Posterior cingulate gyrus (tissue), 11 donors: ENCODE measurements around the gene GSTA3.
"Not testable (repeated sequence)": the region's sequence is repeated elsewhere in the genome, so short reads cannot be mapped to it uniquely, and the experiment has no call there.

Source experiments
- DNase-seq, 10 donors: peaks; one replicate each; pipeline versions ENCODE4 v3.0.0 to v3.0.0-alpha.2; 2020 to 2021; ENCODE audit warnings: mixed read lengths in 3 of 10
- intact Hi-C: fragments of 100-400 bp; cut with DNase I; formaldehyde crosslinking; loops from one replicate; pipeline ENCODE4 v1.15.1; 2023

GSTA3 gene

GRCh38 chr6:52918027-52918686, 8.7 kb upstream of the GSTA3 start:
- intact Hi-C loops, DNase-seq: not testable (repeated sequence)

- DNase-seq = no peak
Measured at GRCh38 chr6:52914516-52914915, 5.0 kb upstream of the GSTA3 start.

DNA sequence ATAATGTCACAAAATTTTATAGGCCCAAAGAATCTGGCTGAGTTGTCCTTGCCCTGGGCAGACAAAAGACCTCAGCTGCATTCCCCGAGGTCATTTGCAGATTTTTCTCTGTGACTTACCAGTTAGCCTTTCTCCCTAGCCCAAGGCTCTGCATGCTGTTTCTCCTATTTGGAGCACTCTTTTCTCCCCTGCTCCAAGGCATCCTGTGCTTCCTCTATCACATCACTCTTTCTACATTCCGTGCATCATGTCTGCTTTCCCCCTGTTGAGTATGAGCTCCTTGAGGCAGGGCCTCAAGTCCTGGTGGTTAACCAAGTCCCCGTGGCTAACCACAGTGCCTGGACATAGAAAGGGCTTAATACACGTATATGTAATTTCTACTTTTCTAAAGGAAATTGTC, 593 bp upstream of the GSTA3 start:
- no peak for DNase-seq
- intact Hi-C loops = no loop called here

More at GRCh38 chr6:52914516-52914915, 5.0 kb upstream of the GSTA3 start:
- intact Hi-C loops = no loop called here

- no peak for DNase-seq
Measured at GRCh38 chr6:52909131-52909530, 367 bp downstream of the GSTA3 start.

GRCh38 chr6:52908526-52908925, 972 bp downstream of the GSTA3 start:
- intact Hi-C loops = no loop called here
- DNase-seq = no peak

More at GRCh38 chr6:52909131-52909530, 367 bp downstream of the GSTA3 start:
- intact Hi-C loops = no loop called here

DNA sequence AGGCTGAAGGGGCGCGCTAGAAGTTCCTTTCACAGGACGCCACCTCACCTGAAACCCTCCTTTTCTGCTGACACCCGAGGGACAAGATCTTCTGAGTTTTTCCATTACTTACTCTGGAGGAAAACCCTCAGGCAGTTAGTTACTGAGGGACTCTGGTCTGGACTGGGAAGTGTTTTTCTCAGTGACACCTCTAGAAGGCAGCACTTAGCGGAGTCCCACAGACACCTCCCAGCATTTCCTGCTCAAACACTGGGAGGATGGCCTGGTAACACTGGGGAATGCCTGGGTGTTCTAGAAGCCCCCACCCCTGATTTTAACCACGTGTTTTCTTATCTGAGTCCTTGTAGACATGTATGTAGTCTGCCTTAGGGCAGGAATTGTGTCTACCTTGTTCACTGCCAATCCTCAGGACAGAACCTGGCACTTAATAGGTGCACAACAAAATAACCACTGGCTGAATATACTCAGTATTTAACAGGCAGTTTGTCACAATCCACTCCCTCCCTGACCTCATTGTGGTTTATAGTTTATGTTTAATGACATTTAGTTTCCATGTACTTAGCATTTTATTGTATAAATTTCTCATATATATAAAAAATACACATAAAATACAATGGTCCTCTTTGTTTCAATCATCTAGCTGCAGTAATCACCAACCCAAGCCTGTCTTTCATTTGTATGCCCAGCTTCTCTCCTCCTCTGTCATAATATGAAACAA, 4.8 kb downstream of the GSTA3 start:
- intact Hi-C loops = no loop called here
- DNase-seq = no peak

- intact Hi-C loops = no loop called here
- no peak for DNase-seq
Measured at GRCh38 chr6:52900536-52900935, 9.0 kb downstream of the GSTA3 start.

GRCh38 chr6:52895790-52896189, 13.7 kb downstream of the GSTA3 start:
- intact Hi-C loops, DNase-seq: not testable (repeated sequence)

GRCh38 chr6:52894285-52894684, 15.2 kb downstream of the GSTA3 start:
- intact Hi-C loops = no loop called here
- DNase-seq = no peak

GRCh38 chr6:52893803-52894202, 15.7 kb downstream of the GSTA3 start:
- intact Hi-C loops = no loop called here
- DNase-seq = no peak

DNA sequence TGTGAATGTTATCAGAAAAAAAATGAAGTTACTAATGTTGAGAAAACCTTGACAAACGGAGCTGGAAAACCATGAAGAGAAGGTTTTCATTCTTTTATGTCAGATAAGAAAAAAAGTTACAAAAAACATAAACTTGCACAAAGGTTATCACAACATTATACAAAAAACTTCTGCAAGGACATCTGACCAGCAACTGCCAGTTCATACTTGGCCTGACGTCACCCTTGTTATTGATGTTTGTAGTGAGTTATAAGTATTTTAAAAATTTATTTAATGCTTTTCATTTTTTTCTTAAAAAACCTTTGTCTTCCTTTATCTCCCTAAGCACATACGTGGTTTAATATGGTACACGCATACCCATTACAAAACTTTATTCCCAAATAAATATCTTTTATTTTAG, 16.3 kb downstream of the GSTA3 start:
- intact Hi-C loops = no loop called here
- no peak for DNase-seq

GRCh38 chr6:52890018-52890417, 19.5 kb downstream of the GSTA3 start:
- intact Hi-C loops = no loop called here
- no peak for DNase-seq

DNA sequence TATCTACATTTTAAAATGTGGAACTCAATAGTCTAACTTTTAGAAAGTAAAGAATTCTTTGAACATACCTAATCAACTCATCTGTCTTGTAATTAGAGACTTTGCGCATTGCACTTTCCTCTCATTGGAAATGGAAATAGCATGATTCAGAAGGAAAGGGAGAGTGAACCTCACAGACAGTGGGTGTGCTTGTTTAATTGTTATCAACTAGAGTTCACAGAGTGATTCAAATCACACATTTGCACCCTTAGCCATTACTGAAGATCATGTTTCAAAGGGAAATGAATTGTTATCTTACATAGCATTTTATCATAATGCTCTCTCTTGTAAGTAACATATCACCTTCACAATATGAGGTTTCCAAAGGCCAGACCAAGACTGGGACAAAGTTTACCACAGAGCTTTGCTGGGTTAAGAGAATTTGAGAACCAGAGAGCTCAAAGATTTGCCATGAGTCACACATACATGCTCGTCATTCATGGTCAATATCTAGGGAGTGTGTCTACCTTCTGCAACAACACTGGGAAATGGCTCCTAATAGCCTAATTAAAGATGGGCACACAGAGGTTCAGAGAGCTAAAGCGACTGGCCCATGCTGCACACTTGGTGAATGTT, 21.5 kb downstream of the GSTA3 start:
- intact Hi-C loops = no loop called here
- DNase-seq = no peak

DNA sequence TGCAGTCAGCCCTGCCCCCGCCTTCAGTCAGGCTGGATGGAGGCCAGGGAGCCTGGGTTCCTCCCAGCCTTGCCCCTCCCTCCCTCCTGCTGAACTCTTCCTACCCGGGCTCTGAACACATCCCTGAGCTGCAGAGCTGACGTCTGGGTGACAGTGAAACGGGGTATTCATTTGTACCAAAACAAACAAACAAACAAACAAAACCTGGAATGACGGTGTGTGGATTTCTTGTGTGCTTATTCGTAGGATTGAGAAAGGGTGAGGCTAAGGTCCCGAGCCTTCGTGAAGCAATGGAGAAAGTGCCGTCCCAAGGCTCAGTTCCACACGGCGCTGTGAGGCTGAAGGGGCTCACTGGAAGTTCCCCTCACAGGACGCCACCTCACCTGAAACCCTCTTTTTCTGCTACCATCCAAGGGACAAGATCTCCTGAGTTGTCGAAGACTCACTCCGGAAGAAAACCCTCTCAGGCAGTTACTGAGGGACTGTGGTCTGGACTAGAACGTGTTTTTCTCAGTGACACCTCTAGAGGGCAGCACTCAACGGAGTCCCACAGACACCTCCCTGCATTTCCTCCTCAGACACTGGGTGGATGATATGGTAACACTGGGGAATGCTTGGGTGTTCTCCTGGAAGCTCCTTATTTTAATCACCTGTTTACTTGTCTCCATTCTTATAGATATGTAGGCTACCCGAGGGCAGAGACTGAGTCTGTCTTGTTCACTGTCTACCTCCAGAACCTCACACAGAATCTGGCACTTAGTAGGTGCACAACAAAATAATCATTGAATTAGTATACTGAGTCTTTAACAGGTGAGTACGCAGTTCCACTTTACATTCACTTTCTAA, 27.3 kb downstream of the GSTA3 start:
- intact Hi-C loops = loop anchor here (5.0 kb wide), 1 partner anchor 110 kb away; no protein-coding TSS in a partner anchor
- DNase-seq = peak in 6 of 10 donors; percentile 19 to 88 (median 59)

DNA sequence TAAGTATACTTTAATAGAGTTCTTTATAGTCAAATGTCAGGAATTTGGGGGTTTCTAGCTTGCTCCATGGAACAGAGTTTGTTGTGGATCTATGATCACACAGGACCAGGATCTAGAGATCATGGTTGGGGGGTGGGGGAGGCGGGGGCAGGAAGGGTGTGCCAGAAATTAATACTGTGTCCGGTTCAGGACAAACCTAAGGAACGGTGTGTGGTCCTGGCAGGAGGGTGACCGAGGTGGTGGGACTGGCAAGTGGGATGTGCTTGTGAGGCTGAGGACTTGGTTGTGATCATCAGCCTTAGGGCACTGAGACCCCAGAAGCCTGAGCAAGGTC, 27.9 kb downstream of the GSTA3 start:
- no peak for DNase-seq
- intact Hi-C loops = loop anchor here (5.0 kb wide), 1 partner anchor 111 kb away; no protein-coding TSS in a partner anchor

DNA sequence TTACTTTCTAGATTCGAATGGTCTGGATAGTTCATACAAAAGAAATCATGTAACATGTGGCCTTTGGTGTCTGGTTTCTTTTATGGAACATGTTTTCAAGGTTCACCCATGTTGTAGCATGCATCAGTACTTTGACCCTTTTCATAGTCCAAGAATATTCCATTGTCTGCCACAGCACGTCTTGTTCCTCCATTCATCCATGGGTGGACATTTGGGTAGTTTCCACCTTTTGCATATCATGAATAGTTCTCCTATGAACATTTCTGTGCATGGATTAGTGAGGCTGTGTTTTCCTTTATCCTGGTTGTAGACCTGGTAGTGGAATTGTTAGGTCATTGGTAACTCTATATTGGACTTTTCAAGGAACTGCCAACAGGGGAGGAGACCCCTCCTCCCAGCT, 31.7 kb downstream of the GSTA3 start:
- intact Hi-C loops = no loop called here

GRCh38 chr6:52877168-52877567, 32.3 kb downstream of the GSTA3 start:
- DNase-seq = no peak
- intact Hi-C loops = no loop called here

More for the DNA sequence above, 31.7 kb downstream of the GSTA3 start:
- no peak for DNase-seq

DNA sequence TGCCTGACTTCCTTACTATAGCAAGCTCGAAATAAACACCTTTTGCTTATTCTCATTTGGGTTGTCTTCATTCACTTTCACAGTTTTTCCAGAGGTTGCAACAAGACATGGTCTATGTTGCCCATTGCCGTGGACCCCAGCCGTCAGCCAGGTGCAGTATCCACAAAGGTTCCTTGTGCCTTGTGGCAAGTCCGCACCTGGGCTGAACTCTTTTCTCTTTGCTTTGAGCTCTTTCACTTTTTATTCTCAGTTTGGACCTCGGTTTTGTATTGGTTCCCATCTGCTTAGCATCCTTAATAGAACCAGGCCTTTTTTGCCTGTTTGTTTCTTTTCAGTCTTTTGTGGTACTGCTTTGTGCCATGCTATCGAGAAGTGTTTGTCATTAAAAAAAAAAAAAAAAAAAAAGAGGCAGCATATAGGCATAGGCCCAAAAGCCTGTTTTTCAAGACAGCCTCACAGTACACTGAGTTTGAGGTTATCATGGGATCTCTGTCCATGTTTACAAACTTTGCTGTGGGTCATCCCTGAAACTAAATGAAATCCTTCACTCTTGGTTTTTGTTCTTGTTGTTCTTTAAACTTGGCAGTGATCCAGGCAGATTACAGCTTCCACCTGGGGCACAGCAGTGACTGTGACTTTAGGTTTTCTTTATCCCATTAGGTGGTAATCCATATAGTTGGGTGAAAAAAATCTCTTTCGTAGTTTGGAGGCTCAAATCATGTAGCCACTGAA, 33.3 kb downstream of the GSTA3 start:
- DNase-seq = no peak
- intact Hi-C loops = no loop called here

GRCh38 chr6:52872031-52872430, 37.5 kb downstream of the GSTA3 start:
- intact Hi-C loops = no loop called here
- DNase-seq = no peak

DNA sequence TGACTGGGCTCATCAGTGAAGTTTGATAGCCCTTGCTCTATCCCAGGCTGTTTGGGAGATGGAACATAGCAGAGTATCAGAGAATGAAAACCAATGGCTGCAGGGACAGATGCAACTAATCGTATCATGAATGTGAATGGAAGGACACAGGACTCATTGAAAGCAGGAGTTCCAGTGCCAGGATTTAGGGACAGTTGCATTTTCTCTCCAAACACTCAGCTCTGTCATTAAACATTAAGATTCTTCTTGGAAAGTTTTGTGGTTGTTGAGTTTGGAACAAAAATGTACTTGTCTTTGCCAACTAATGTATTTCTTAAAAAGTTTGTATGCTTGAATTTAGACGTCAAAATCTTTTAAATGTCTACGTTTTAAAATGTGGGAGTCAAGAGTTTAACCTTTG, 37.9 kb downstream of the GSTA3 start:
- intact Hi-C loops = no loop called here
- DNase-seq = no peak
